NCI-H82 (cell line): ENCODE results near the gene GLB1L.
"Not testable (repeated sequence)": the region's sequence is repeated elsewhere in the genome, so short reads cannot be mapped to it uniquely, and the experiment has no call there.

ENCODE experiments used
- DNase-seq: peaks from one replicate; lab custom pipeline; 2025; lab: John Stamatoyannopoulos, UW

The GLB1L gene

GRCh38 chr2:219207134-219207883, 37.9 kb downstream of the GLB1L start:
- no peak for DNase-seq

GRCh38 chr2:219206328-219207133, 38.7 kb downstream of the GLB1L start, which contains the start of gene ZFAND2B:
Gene ZFAND2B, plus strand, starts transcription at chr2:219206782. Its CDS starts 206 bp downstream, at chr2:219206988.
- peak; percentile 97 for DNase-seq

- no peak for DNase-seq
Observed at GRCh38 chr2:219205981-219206327, 39.3 kb downstream of the GLB1L start.

- no peak for DNase-seq
Observed at GRCh38 chr2:219205165-219205538, 40.1 kb downstream of the GLB1L start.

GRCh38 chr2:219204425-219205164, 40.6 kb downstream of the GLB1L start:
- no peak for DNase-seq

- not testable (repeated sequence) for DNase-seq
Observed at GRCh38 chr2:219201331-219201730, 43.9 kb downstream of the GLB1L start.

- DNase-seq = not testable (repeated sequence)
Observed at GRCh38 chr2:219200502-219201326, 44.5 kb downstream of the GLB1L start.

GRCh38 chr2:219199470-219200211, 45.6 kb downstream of the GLB1L start:
- no peak for DNase-seq

- no peak for DNase-seq
Observed at GRCh38 chr2:219198974-219199373, 46.3 kb downstream of the GLB1L start.

GRCh38 chr2:219197388-219197787, 47.9 kb downstream of the GLB1L start:
- no peak for DNase-seq

- DNase-seq = no peak
Observed at GRCh38 chr2:219186754-219187456, 58.3 kb downstream of the GLB1L start.
